ENCODE data around the gene KRT83. TPM values are rescaled to one million over a fixed set of nuclear protein-coding genes. Genes with fewer than 3 reads are reported as not detected.

Gene KRT83
- total RNA-seq (2014; rRNA removed; shearing (Covaris generic)): 0.08 and 0.19 TPM in 2 replicates

GRCh38 chr12:52320784-52321400 is at the start of gene KRT83:
TSS of gene KRT83 (minus strand) at chr12:52321398. CDS start at chr12:52321335, 63 bp downstream.

GRCh38 chr12:52366738-52367485 is 45.7 kb upstream of the KRT83 start, which contains the start of gene KRT85:
TSS of gene KRT85 (minus strand) at chr12:52367481. CDS start at chr12:52367405, 76 bp downstream.

GRCh38 chr12:52291267-52291935 is 29.8 kb downstream of the KRT83 start, which contains the start of gene KRT81:
TSS of gene KRT81 (minus strand) at chr12:52291534. CDS start at chr12:52291465, 69 bp downstream.

GRCh38 chr12:52274521-52275120 is 46.6 kb downstream of the KRT83 start, which contains the start of gene KRT86:
TSS of gene KRT86 (plus strand) at chr12:52274645. CDS start at chr12:52301917, 27,272 bp downstream.

Other genes with a start within 250 kb of the KRT83 start
- gene SMIM41, start 241.7 kb downstream of the KRT83 start, total RNA-seq (2014; rRNA removed; shearing (Covaris generic)): 0.58 and 0.72 TPM in 2 replicates
- gene KRT80, start 129.4 kb downstream of the KRT83 start, total RNA-seq (2014; rRNA removed; shearing (Covaris generic)): 40.8 and 49.9 TPM in 2 replicates
- 31.9 and 37.9 TPM in 2 replicates for gene KRT7, start 88.2 kb downstream of the KRT83 start, total RNA-seq (2014; rRNA removed; shearing (Covaris generic))
- 3.0 and 4.7 TPM in 2 replicates for gene KRT86, start 46.8 kb downstream of the KRT83 start, total RNA-seq (2014; rRNA removed; shearing (Covaris generic))
- 129 and 158 TPM in 2 replicates for gene KRT81, start 29.9 kb downstream of the KRT83 start, total RNA-seq (2014; rRNA removed; shearing (Covaris generic))
- not detected in 2 replicates for gene KRT85, start 46.1 kb upstream of the KRT83 start, total RNA-seq (2014; rRNA removed; shearing (Covaris generic))
- gene KRT84, start 64.3 kb upstream of the KRT83 start, total RNA-seq (2014; rRNA removed; shearing (Covaris generic)): not detected in 2 replicates
- not detected in 2 replicates for gene KRT82, start 84.9 kb upstream of the KRT83 start, total RNA-seq (2014; rRNA removed; shearing (Covaris generic))
- 0.19 TPM in 1 of 2 replicates, not detected in the other for gene KRT75, start 113.0 kb upstream of the KRT83 start, total RNA-seq (2014; rRNA removed; shearing (Covaris generic))
- gene KRT6B, start 130.7 kb upstream of the KRT83 start, total RNA-seq (2014; rRNA removed; shearing (Covaris generic)): 1.2 and 2.0 TPM in 2 replicates
- gene KRT6C, start 152.4 kb upstream of the KRT83 start, total RNA-seq (2014; rRNA removed; shearing (Covaris generic)): not detected in 2 replicates
- gene KRT6A, start 171.9 kb upstream of the KRT83 start, total RNA-seq (2014; rRNA removed; shearing (Covaris generic)): 0.08 TPM in 1 of 2 replicates, not detected in the other
- not detected in 2 replicates for gene KRT5, start 199.0 kb upstream of the KRT83 start, total RNA-seq (2014; rRNA removed; shearing (Covaris generic))
- gene KRT71, start 231.7 kb upstream of the KRT83 start, total RNA-seq (2014; rRNA removed; shearing (Covaris generic)): not detected in 2 replicates